ENCODE data around the gene DOCK6.
"Not testable (repeated sequence)": the region's sequence is repeated elsewhere in the genome, so short reads cannot be mapped to it uniquely, and the experiment has no call there.

DOCK6 gene

DNA sequence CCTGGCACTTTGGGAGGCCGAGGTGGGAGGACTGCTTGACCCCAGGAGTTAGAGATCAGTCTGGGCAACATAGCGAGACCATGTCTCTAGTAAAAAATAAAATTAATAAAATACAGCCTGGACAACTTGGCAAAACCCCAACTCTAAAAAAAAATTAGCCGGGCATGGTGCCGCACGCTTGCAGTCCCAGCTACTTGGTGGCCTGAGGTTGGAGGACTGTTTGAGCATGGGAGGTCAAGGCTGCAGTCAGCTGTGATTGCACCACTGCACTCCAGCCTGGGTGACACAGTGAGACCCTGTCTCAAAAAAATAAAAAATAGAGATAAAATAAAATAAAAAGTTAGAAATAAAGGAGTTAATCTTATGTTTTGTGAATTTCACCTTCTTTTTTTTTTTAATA lies 91.2 kb downstream of the DOCK6 start:
- H3K36me3 ChIP-seq (ENCODE audit: insufficient read depth, low read depth, low read length), result peaks cover 59% of the 10 kb centered on the region

DNA sequence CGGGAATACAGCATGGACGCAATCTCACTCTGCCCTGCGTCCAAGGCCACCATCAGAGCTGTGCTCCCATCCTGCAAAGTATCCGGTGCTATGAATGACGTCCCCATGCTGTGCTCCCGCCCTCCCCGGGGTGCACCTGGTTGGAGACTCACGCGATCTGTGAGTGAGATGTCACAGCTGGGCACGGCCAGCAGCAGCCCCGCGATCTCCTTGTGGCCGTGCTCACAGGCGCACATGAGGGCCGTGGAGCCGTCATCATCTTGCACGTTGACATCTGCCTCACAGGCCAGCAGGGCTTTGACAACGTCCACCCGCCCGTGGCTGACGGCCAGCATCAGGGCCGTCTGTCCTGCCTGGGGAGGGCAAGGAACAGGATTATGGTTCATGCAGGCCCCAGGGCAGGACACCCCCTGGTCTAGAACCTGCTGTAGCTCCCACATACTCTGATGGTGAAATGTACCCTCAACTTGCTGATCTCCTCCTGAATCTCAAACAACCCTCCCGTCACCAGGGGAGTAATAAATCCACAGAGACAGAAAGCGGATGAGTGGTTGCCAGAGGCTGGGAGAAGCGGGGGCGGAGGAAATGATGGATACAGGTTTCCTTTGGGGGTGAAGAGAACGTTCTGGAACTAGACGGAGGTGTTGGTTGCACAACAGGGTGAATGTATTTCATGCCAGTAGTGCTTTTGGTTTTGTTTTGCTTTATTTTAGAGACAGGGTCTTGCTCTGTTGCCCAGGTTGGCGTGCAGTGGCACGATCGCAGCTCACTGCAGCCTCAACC lies 92.2 kb downstream of the DOCK6 start:
- H3K9ac ChIP-seq (ENCODE audit: low read depth, low read length), result no peak overlapping the region
- no peaks in the 10 kb centered on the region for H3K4me1 ChIP-seq (ENCODE audit: insufficient read depth, low read length)
- H3K27ac ChIP-seq (ENCODE audit: low read length), result no peak overlapping the region
- no peaks in the 10 kb centered on the region for H3K27me3 ChIP-seq (ENCODE audit: insufficient read depth, low read length)
- H3K36me3 ChIP-seq (ENCODE audit: insufficient read depth, low read depth, low read length), result peaks cover 59% of the 10 kb centered on the region
- no peaks in the 10 kb centered on the region for H3K9me3 ChIP-seq (ENCODE audit: insufficient read depth, low read depth, low read length)
- no peak overlapping the region for H3K4me3 ChIP-seq (ENCODE audit: low read length)

More for the DNA sequence above, 91.2 kb downstream of the DOCK6 start:
- Histone ChIP-seq H3K27ac (ENCODE audit: low read length) (no peak overlapping the region), H3K27me3 (ENCODE audit: insufficient read depth, low read length) (no peaks in the 10 kb centered on the region), H3K4me1 (ENCODE audit: insufficient read depth, low read length) (no peaks in the 10 kb centered on the region), H3K9ac (ENCODE audit: low read depth, low read length) (no peak overlapping the region), H3K4me3 (ENCODE audit: low read length) (no peak overlapping the region), H3K9me3 (ENCODE audit: insufficient read depth, low read depth, low read length) (no peaks in the 10 kb centered on the region)

DNA sequence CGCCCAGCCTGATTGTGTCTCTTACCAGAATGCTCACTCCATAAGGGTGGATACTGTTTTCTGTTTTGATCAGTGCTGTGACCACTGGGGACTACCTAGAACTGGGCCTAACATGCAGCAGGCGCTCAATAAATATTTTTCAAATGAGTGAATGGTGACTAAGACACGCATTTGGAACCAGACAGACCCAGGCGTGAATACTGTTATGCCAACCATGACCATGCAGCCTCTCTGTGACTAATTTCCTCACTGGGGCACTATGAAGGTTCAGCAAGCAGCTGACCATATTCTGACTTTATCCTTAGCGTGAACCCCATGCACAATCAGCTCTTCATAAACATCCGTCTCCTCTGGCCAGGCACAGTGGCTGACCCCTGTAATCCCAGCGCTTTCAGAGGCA lies 93.8 kb downstream of the DOCK6 start:
- Histone ChIP-seq H3K27me3 (ENCODE audit: insufficient read depth, low read length) (no peaks in the 10 kb centered on the region), H3K27ac (ENCODE audit: low read length) (no peak overlapping the region), H3K9ac (ENCODE audit: low read depth, low read length) (no peak overlapping the region), H3K36me3 (ENCODE audit: insufficient read depth, low read depth, low read length) (peaks cover 45% of the 10 kb centered on the region), H3K9me3 (ENCODE audit: insufficient read depth, low read depth, low read length) (no peaks in the 10 kb centered on the region), H3K4me3 (ENCODE audit: low read length) (no peak overlapping the region), H3K4me1 (ENCODE audit: insufficient read depth, low read length) (no peaks in the 10 kb centered on the region)

DNA sequence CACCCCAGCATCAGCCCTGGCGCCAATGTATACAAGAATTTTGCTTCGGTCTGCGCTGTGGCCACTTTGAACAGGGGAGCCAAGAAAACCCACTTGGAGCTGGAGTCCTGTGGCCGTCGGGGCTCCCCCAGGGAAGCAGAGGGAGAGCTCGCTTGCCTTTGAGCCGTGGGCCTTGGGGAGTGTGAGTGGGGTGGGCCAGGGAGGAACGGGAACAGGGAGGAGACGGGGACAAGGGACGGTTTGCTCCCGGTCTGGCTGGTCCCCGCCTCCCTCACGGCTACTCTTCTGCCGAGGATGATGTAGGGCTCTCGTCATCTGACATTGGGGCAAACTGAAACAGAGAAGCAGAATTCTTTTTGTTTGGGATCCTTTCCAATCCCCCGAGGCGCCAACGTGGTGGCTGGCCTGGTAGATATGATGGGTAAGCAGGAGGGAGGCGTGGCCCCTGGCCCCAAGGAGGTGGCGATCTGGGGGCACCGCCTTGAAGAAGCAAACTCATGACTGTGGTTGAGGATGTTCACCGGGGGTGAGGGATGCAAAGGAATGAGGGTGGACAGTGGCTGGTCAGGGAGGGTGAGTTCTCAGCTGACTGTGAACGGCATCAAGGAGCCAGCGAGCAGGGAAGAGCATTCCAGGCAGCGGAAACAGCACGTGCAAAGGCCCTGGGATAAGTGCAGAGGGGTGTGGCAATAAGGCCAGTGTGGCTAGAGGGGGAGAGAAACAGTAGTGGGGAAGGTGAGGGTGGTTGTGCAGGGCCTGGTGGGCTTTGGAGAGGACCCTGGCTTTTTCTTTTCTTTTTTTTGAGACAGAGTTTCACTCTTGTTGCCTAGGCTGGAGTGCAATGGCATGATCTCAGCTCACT lies 95.8 kb downstream of the DOCK6 start:
- no peak overlapping the region for H3K9ac ChIP-seq (ENCODE audit: low read depth, low read length)
- H3K27me3 ChIP-seq (ENCODE audit: insufficient read depth, low read length), result no peaks in the 10 kb centered on the region
- H3K27ac ChIP-seq (ENCODE audit: low read length), result no peak overlapping the region
- peaks cover 31% of the 10 kb centered on the region for H3K36me3 ChIP-seq (ENCODE audit: insufficient read depth, low read depth, low read length)
- H3K4me3 ChIP-seq (ENCODE audit: low read length), result no peak overlapping the region
- H3K9me3 ChIP-seq (ENCODE audit: insufficient read depth, low read depth, low read length), result no peaks in the 10 kb centered on the region
- H3K4me1 ChIP-seq (ENCODE audit: insufficient read depth, low read length), result no peaks in the 10 kb centered on the region

DNA sequence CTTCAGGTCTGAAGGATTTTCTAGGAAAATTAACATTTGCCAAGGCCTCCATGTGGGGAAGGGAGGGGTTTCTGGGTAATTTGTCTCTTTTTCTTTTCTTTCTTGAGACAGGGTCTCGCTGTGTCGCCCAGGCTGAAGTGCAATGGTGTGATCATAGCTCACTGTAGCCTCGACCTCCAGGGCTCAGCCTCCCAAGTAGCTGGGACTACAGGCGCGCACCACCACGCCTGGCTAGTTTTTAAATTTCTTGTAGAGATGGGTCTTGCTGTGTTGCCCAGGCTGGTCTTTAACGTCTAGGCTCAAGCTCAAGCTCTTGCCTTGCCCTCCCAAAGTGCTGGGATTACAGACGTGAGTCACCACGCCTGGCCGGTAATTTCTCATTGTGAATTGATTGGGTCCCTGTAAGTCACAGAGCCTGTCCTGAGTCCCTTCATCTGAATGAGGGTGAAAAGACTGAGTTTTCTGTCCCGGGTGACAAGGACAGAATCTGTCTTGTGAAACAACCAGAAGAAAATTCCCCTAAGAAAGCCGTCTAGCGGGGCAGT lies 96.8 kb downstream of the DOCK6 start:
- H3K36me3 ChIP-seq (ENCODE audit: insufficient read depth, low read depth, low read length), result peaks cover 31% of the 10 kb centered on the region
- H3K27ac ChIP-seq (ENCODE audit: low read length), result no peak overlapping the region
- H3K27me3 ChIP-seq (ENCODE audit: insufficient read depth, low read length), result no peaks in the 10 kb centered on the region
- no peaks in the 10 kb centered on the region for H3K4me1 ChIP-seq (ENCODE audit: insufficient read depth, low read length)
- H3K4me3 ChIP-seq (ENCODE audit: low read length), result no peak overlapping the region
- no peak overlapping the region for H3K9ac ChIP-seq (ENCODE audit: low read depth, low read length)
- H3K9me3 ChIP-seq (ENCODE audit: insufficient read depth, low read depth, low read length), result no peaks in the 10 kb centered on the region

DNA sequence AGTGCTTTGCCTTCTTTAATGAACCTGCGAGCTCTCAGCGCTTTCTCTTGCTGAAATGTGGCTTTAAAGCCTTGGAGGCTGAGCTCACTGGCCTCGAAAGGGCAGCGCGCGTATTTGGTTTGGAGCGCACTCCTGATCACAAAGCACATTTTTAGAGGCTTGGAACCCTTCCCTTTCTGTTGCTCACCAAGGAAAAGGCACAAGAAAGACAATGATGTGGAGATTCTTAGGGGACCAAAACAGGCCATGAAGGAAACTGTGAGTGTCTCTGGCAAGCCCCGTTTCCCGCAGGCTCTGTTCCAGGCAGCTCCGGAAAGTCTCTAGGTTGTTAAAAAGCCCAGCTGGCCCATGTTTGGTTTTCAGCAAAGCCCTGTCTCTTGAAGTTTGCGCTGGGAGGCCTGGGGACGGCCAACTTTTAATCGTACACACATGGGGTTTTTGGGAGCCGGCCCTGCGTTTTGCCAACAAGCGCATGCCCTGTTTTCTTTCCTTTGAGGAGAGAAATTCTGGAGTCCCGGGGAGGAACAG lies 97.4 kb downstream of the DOCK6 start:
- Histone ChIP-seq H3K27ac (ENCODE audit: low read length) (no peak overlapping the region), H3K4me1 (ENCODE audit: insufficient read depth, low read length) (no peaks in the 10 kb centered on the region)

DNA sequence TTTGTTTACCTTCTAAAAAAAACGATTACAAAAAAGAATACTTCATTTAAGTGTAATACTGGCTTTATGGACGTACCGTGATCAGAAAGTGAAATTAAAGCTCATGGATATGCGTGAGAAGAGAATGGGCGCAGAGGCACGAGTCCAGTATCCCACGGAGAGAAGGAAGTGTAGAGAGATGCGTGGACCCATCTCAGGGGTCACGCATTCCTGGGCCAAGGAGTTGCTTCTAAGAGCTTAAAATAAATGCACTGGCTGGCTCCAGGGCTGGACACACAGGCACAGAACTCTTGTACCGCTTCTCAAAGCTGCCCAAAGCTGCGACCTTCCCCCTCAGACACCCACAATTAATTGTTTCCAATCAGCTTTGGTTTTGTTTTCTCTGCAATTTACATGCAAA lies 98.0 kb downstream of the DOCK6 start:
- no peaks in the 10 kb centered on the region for H3K27me3 ChIP-seq (ENCODE audit: insufficient read depth, low read length)
- no peak overlapping the region for H3K4me3 ChIP-seq (ENCODE audit: low read length)
- no peak overlapping the region for H3K9ac ChIP-seq (ENCODE audit: low read depth, low read length)
- no peaks in the 10 kb centered on the region for H3K9me3 ChIP-seq (ENCODE audit: insufficient read depth, low read depth, low read length)
- H3K36me3 ChIP-seq (ENCODE audit: insufficient read depth, low read depth, low read length), result peaks cover 21% of the 10 kb centered on the region
- no peaks in the 10 kb centered on the region for H3K4me1 ChIP-seq (ENCODE audit: insufficient read depth, low read length)
- no peak overlapping the region for H3K27ac ChIP-seq (ENCODE audit: low read length)

More for the DNA sequence above, 97.4 kb downstream of the DOCK6 start:
- H3K9ac ChIP-seq (ENCODE audit: low read depth, low read length), result no peak overlapping the region
- no peaks in the 10 kb centered on the region for H3K9me3 ChIP-seq (ENCODE audit: insufficient read depth, low read depth, low read length)
- no peaks in the 10 kb centered on the region for H3K27me3 ChIP-seq (ENCODE audit: insufficient read depth, low read length)
- peaks cover 26% of the 10 kb centered on the region for H3K36me3 ChIP-seq (ENCODE audit: insufficient read depth, low read depth, low read length)
- no peak overlapping the region for H3K4me3 ChIP-seq (ENCODE audit: low read length)

DNA sequence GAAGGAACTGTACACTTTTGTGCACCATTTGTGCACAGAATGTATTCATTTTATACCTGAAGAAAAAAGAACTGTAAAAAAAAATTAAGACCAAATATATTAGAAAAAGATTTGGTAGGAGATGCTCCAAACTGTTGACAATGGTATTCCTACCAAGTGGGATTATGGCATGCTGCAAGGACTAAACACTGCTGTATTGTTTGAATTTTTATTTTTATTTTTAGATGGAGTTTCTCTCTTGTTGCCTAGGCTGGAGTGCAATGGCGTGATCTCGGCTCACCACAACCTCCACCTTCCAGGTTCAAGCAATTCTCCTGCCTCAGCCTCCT lies 101.9 kb downstream of the DOCK6 start:
- H3K9me3 ChIP-seq (ENCODE audit: insufficient read depth, low read depth, low read length); H3K36me3 ChIP-seq (ENCODE audit: insufficient read depth, low read depth, low read length); H3K27me3 ChIP-seq (ENCODE audit: insufficient read depth, low read length); H3K4me1 ChIP-seq (ENCODE audit: insufficient read depth, low read length); H3K4me3 ChIP-seq (ENCODE audit: low read length); H3K9ac ChIP-seq (ENCODE audit: low read depth, low read length); H3K27ac ChIP-seq (ENCODE audit: low read length): not testable (repeated sequence)

DNA sequence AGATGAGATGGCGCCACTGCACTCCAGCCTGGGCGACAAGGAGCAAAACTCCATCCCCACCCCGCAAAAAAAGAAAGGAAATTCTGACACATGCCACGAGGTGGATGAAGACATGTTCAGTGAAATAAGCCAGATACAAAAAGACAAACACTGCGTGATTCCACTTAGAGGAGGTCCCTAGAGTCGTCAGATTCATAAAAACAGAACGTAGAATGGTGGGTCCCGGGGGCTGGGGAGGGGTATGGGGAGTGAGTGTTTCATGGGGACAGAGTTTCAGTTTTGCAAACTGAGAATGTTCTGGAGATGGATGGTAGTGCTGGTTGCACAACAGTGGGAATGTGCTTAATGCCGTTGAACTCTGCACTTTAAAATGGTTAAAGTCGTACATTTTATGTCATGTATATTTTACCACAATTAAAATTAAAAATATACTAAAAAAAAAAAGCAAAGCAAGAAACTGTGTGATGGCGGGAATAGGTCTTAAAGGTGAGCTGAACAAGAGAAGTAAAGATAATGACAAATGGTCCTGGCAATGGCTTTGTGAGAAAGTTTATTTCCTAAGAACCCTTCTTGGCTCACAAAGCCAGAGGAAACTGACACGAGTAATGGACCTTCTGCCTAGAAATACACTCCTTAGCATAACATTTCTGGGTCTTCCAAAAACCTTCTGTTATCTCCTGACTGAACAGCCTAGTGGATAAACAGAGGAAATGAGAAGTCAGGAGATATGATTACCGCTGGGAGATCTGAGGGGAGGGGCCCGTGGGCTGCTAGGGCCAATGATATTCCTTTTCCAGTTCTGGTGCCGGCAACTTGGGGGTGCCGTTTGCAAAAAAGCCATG lies 102.5 kb downstream of the DOCK6 start:
- no peaks in the 10 kb centered on the region for H3K9me3 ChIP-seq (ENCODE audit: insufficient read depth, low read depth, low read length)
- no peaks in the 10 kb centered on the region; the same call in 1 of the 2 replicates for H3K4me1 ChIP-seq (ENCODE audit: insufficient read depth, low read length)
- no peak overlapping the region for H3K9ac ChIP-seq (ENCODE audit: low read depth, low read length)
- no peak overlapping the region for H3K27ac ChIP-seq (ENCODE audit: low read length)
- H3K27me3 ChIP-seq (ENCODE audit: insufficient read depth, low read length), result no peaks in the 10 kb centered on the region
- H3K4me3 ChIP-seq (ENCODE audit: low read length), result no peak overlapping the region
- H3K36me3 ChIP-seq (ENCODE audit: insufficient read depth, low read depth, low read length), result no peaks in the 10 kb centered on the region

DNA sequence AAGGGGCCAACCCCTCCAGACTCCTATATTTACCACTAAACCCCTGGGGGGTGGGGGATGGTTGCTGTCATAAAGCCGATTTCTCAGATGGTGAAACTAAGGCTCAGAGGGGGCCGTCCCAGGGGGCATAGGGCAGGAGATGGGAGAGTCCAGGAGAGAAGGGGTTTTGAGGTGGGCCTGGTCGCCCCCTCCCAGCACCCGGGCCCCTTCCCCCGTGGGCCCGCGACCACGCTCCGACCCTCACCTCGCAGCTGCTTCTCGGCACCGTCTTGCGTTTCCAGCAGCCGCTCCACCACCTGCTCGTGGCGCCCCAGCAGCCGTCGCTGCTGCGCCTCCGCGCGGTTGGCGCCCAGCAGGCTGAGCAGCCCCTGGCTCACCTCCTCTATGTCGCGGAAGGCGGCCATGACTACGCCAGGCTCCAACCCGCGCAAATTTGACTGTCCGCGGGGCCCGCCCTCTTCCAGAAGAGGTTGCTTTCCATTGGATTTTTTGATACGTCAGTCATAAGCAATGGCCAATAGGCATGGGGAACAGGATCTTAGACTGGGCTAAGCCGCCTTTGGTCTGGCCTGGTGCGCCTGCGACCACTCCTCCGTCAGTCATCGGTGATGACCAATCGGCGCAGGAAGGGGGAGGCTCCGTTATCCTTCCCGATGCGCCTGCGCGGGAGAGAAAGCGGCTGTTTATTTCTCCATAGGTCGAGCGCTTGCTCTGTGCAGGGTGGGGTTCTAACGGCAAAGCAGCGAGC lies 106.8 kb downstream of the DOCK6 start, which contains the start of gene SPC24:
Gene SPC24, minus strand, starts transcription at position 410 of the 748 bp plus-strand sequence. Its CDS starts 6 bp downstream, at position 404.
- Histone ChIP-seq H3K9ac (ENCODE audit: low read depth, low read length) (peak within 1 kb of the TSS; percentile 95), H3K4me1 (ENCODE audit: insufficient read depth, low read length) (peaks cover 2% of the 10 kb centered on the region; the same call in 1 of the 2 replicates), H3K27ac (ENCODE audit: low read length) (peak within 1 kb of the TSS; percentile 59), H3K4me3 (ENCODE audit: low read length) (peak within 1 kb of the TSS; percentile 92), H3K36me3 (ENCODE audit: insufficient read depth, low read depth, low read length) (peaks cover 9% of the 10 kb centered on the region; the same call in 1 of the 2 replicates), H3K9me3 (ENCODE audit: insufficient read depth, low read depth, low read length) (no peaks in the 10 kb centered on the region), H3K27me3 (ENCODE audit: insufficient read depth, low read length) (no peaks in the 10 kb centered on the region)
